Measurements from ENCODE around the gene ZC3H4. TPM values are rescaled to one million over a fixed set of nuclear protein-coding genes. Genes with fewer than 3 reads are reported as not detected.
"Not testable (repeated sequence)": the region's sequence is repeated elsewhere in the genome, so short reads cannot be mapped to it uniquely, and the experiment has no call there.

Gene ZC3H4
- total RNA-seq, 1 donor from 2014 or later = 94.7 TPM

GRCh38 chr19:47065242-47065641, 48.3 kb downstream of the ZC3H4 start:
- Mint-ChIP-seq H3K4me3 (ENCODE audit: low read depth) (no peak overlapping the region), H3K36me3 (ENCODE audit: insufficient read depth) (peaks cover 5% of the 10 kb centered on the region), H3K27ac (no peak overlapping the region), H3K4me1 (ENCODE audit: low read depth) (no peaks in the 10 kb centered on the region), H3K9me3 (ENCODE audit: low read depth) (no peaks in the 10 kb centered on the region), H3K27me3 (no peaks in the 10 kb centered on the region)
- no peak for TF ChIP-seq CTCF (IDR thresholded peaks at IDR 0.05; ENCODE audit: unreplicated experiment)
- no peak for DNase-seq (ENCODE audit: low spot score, unreplicated experiment)

GRCh38 chr19:47063874-47064273, 49.7 kb downstream of the ZC3H4 start:
- Mint-ChIP-seq H3K4me3 (ENCODE audit: low read depth) (no peak overlapping the region), H3K27me3 (no peaks in the 10 kb centered on the region), H3K27ac (peak overlapping the region; percentile 78), H3K36me3 (ENCODE audit: insufficient read depth) (peaks cover 2% of the 10 kb centered on the region), H3K4me1 (ENCODE audit: low read depth) (peaks cover under 1% of the 10 kb centered on the region), H3K9me3 (ENCODE audit: low read depth) (no peaks in the 10 kb centered on the region)
- no peak for TF ChIP-seq CTCF (IDR thresholded peaks at IDR 0.05; ENCODE audit: unreplicated experiment)
- DNase-seq (ENCODE audit: low spot score, unreplicated experiment) = no peak

DNA sequence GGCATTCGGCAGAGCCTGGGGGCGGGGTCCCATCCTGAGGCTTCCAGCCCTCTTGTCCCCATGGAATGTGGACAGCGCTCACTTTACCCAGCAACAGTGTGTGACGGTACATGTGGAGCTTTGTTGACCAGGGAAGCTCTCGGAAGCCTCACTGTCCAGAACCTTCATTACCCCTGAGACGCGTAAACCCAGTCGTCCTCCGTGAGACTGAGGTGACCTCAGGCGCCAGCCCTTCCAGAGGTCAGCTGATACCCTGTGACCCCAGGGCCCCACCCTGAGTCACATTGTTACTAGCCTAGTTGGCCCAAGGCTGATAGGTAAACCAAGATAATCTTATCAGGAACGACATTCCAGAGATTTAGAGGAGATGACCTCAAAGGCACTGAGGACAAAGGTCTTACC, 55.0 kb downstream of the ZC3H4 start:
- no peak overlapping the region for H3K4me3 Mint-ChIP-seq (ENCODE audit: low read depth)
- peaks cover 5% of the 10 kb centered on the region for H3K36me3 Mint-ChIP-seq (ENCODE audit: insufficient read depth)
- no peak for DNase-seq (ENCODE audit: low spot score, unreplicated experiment)
- no peaks in the 10 kb centered on the region for H3K27me3 Mint-ChIP-seq
- peaks cover 12% of the 10 kb centered on the region for H3K4me1 Mint-ChIP-seq (ENCODE audit: low read depth)
- no peak for TF ChIP-seq CTCF (IDR thresholded peaks at IDR 0.05; ENCODE audit: unreplicated experiment)
- H3K27ac Mint-ChIP-seq = peak overlapping the region; percentile 90
- peaks cover 13% of the 10 kb centered on the region for H3K9me3 Mint-ChIP-seq (ENCODE audit: low read depth)

DNA sequence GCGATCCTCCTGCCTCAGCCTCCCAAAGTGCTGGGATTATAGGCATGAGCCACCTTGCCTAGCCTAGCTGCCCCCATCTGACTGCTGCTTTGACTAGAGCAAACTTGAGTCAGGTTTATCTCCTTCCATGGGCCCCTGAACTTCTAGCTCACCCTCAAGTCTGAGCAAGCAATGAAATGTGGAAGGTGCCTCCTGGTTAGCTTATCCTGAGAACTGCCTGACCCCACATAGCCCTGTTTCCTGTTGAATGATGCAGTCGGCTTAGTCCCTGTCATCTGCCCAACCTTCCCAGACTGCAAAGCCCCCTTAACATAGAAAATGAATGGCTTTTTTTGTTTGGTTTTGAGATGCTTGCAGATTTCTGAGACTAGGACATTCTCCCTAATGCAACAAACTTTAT, 56.2 kb downstream of the ZC3H4 start:
- Mint-ChIP-seq H3K27me3 (no peaks in the 10 kb centered on the region), H3K27ac (no peak overlapping the region), H3K4me3 (ENCODE audit: low read depth) (no peak overlapping the region), H3K4me1 (ENCODE audit: low read depth) (peaks cover 12% of the 10 kb centered on the region), H3K9me3 (ENCODE audit: low read depth) (peaks cover 13% of the 10 kb centered on the region), H3K36me3 (ENCODE audit: insufficient read depth) (peaks cover 5% of the 10 kb centered on the region)
- no peak for TF ChIP-seq CTCF (IDR thresholded peaks at IDR 0.05; ENCODE audit: unreplicated experiment)
- DNase-seq (ENCODE audit: low spot score, unreplicated experiment) = no peak

DNA sequence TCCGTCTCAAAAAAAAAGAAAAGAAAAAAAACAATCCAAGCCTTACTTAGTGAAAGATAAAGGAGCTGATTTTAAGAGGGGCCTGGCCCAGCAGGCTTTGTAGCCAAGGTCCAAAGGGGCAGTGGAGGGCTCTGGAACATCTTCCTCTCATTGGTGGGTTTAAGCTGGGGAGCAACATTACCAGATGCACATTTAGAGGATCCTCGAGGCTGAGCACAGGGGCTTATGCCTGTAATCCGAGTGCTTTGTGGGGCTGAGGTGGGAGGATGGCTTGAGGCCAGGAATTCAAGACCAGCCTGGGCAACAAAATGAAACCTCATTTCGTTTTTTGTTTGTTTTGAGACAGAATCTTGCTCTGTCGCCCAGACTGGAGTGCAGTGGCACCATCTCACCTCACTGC, 57.2 kb downstream of the ZC3H4 start:
- no peak for DNase-seq (ENCODE audit: low spot score, unreplicated experiment)
- Mint-ChIP-seq H3K4me1 (ENCODE audit: low read depth) (peaks cover 15% of the 10 kb centered on the region), H3K9me3 (ENCODE audit: low read depth) (peaks cover 13% of the 10 kb centered on the region), H3K4me3 (ENCODE audit: low read depth) (no peak overlapping the region), H3K27me3 (no peaks in the 10 kb centered on the region), H3K27ac (peak overlapping the region; percentile 27), H3K36me3 (ENCODE audit: insufficient read depth) (peaks cover 5% of the 10 kb centered on the region)
- no peak for TF ChIP-seq CTCF (IDR thresholded peaks at IDR 0.05; ENCODE audit: unreplicated experiment)

DNA sequence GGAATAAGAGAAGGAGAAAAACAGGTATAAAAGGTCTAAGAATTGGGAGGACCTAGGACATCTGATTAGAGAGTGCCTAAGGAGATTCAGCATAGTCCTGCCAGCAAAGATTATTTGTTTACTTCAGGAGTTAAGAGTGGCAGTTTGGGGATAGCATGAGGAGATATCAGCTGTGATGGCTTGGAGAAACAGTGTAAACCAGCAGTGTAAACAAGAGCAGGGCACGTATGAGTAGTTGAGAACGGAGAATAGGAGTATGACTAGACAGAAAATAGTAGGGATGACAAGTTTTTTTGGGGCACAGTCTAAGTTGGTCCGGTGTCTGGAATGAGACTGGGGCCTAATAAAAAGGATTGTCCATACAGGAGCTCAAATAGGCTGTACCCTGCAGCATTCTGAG, 63.0 kb downstream of the ZC3H4 start:
- not testable (repeated sequence) for H3K4me3 Mint-ChIP-seq (ENCODE audit: low read depth); H3K36me3 Mint-ChIP-seq (ENCODE audit: insufficient read depth); H3K27me3 Mint-ChIP-seq; DNase-seq (ENCODE audit: low spot score, unreplicated experiment); H3K9me3 Mint-ChIP-seq (ENCODE audit: low read depth)
- Mint-ChIP-seq H3K4me1 (ENCODE audit: low read depth) (peaks cover 15% of the 10 kb centered on the region), H3K27ac (peak overlapping the region; percentile 23)

All from progenitor cell of endocrine pancreas (in vitro differentiated cells).